ENCODE results near the gene LSM11. TPM values are rescaled to one million over a fixed set of nuclear protein-coding genes. Genes with fewer than 3 reads are reported as not detected.

Gene LSM11
- polyA plus RNA-seq, 1 experiment, result 2.5 TPM

DNA sequence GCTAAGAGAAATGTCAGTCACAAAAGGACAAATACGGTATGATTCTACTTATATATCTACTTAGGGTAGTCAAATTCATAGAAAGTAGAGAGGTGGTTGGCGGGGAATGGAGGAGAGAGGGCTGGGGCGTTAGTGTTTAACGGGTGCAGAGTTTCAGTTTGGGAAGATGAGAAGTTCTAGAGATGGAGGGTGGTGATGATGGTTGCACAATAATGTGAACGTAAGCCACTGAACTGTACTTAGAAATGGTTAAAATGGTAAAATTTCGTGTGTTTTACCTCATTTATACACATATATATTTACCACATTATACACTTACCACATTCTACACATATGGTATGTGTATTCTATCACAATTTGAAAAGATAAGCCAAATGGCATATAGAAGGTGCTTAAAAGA, 35.7 kb downstream of the LSM11 start:
- TF ChIP-seq, protein P1, sequence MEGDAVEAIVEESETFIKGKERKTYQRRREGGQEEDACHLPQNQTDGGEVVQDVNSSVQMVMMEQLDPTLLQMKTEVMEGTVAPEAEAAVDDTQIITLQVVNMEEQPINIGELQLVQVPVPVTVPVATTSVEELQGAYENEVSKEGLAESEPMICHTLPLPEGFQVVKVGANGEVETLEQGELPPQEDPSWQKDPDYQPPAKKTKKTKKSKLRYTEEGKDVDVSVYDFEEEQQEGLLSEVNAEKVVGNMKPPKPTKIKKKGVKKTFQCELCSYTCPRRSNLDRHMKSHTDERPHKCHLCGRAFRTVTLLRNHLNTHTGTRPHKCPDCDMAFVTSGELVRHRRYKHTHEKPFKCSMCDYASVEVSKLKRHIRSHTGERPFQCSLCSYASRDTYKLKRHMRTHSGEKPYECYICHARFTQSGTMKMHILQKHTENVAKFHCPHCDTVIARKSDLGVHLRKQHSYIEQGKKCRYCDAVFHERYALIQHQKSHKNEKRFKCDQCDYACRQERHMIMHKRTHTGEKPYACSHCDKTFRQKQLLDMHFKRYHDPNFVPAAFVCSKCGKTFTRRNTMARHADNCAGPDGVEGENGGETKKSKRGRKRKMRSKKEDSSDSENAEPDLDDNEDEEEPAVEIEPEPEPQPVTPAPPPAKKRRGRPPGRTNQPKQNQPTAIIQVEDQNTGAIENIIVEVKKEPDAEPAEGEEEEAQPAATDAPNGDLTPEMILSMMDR (IDR thresholded peaks at IDR 0.05; ENCODE audit: low read depth, low read length), result no peak
- DNase-seq (ENCODE audit: low read depth, low spot score), result no peak
- H3K27ac ChIP-seq (ENCODE audit: low read depth, low read length), result no peak overlapping the region
- H3K27me3 ChIP-seq (ENCODE audit: control insufficient read depth, insufficient read depth, low read length), result no peaks in the 10 kb centered on the region
- ChIA-PET CTCF (no interaction called here), POLR2A (no interaction called here)
- H3K9me3 ChIP-seq (ENCODE audit: control insufficient read depth, insufficient read depth, low read length), result no peaks in the 10 kb centered on the region
- no peak overlapping the region for H3K4me3 ChIP-seq (ENCODE audit: low read depth, low read length)

DNA sequence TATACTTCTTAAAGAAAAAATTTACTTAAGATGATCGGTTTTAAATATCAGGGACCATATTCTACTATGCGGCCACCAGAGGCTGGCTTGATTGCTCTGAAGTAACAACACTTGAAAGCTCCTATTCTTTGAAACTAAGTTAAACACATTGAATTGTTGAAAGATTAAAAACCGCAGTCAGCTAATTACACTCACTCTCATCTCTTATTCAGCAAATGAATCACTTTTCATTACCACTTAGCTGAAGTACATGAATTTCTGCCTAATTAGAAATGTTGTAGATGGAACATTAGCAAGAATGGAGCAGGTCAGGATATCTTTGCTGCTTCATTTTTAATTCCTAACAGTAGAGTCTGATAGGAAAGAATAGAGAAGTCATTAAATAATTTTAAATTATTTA, 42.3 kb downstream of the LSM11 start:
- Histone ChIP-seq H3K9me3 (ENCODE audit: control insufficient read depth, insufficient read depth, low read length) (no peaks in the 10 kb centered on the region), H3K27me3 (ENCODE audit: control insufficient read depth, insufficient read depth, low read length) (no peaks in the 10 kb centered on the region), H3K27ac (ENCODE audit: low read depth, low read length) (no peak overlapping the region), H3K4me3 (ENCODE audit: low read depth, low read length) (no peak overlapping the region)
- ChIA-PET POLR2A (no interaction called here), CTCF (interaction anchor here (1.1 kb wide), 1 partner anchor 163 kb away, joined by 11 read pairs; no protein-coding TSS in a partner anchor)
- no peak for DNase-seq (ENCODE audit: low read depth, low spot score)
- TF ChIP-seq, protein P1 (IDR thresholded peaks at IDR 0.05; ENCODE audit: low read depth, low read length), result no peak

DNA sequence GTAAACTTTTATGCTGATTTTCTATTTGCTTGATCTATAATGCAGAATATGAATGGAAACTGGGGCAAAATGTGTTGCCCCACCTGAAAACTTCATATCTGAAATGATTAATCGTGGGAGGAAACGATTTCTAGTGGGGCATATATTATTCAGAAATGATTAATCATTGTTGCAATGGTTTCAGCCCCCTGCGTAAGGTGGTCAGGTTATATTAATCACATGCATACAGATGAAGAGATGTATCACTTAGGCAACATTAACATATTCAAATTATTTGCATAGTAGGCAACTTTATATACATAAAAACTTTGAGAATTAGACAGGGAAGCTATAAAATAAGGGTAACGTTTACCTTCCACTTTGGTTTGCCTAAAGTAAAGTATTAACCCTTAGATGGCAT, 49.8 kb downstream of the LSM11 start:
- TF ChIP-seq, protein P1 (IDR thresholded peaks at IDR 0.05; ENCODE audit: low read depth, low read length), result no peak
- DNase-seq (ENCODE audit: low read depth, low spot score), result no peak
- no peaks in the 10 kb centered on the region for H3K9me3 ChIP-seq (ENCODE audit: control insufficient read depth, insufficient read depth, low read length)
- H3K27me3 ChIP-seq (ENCODE audit: control insufficient read depth, insufficient read depth, low read length), result no peaks in the 10 kb centered on the region
- ChIA-PET POLR2A (no interaction called here), CTCF (interaction anchor here (1.4 to 2.9 kb wide), 4 partner anchors 24 to 155 kb away, joined by 3 to 19 read pairs (median 12); partner anchors contain the start of gene LSM11)
- no peak overlapping the region for H3K27ac ChIP-seq (ENCODE audit: low read depth, low read length)
- H3K4me3 ChIP-seq (ENCODE audit: low read depth, low read length), result no peak overlapping the region

DNA sequence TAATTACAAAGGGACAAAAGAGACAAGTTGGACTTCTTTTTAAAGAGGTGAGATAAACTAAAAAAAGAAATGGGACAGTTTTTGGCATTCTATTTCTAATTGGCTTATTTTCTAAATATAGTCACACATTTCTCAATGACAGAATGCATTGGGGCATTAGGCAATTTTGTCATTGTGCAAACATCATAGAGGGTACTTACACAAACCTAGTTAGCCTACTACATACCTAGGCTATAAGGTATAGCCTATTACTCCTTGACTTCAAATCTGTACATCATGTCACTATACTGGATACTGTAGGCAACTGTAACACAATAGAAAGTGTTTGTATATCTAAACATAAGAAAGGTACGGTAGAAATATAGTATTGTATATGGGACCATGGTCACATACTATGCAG, 56.1 kb downstream of the LSM11 start:
- Histone ChIP-seq H3K9me3 (ENCODE audit: control insufficient read depth, insufficient read depth, low read length) (no peaks in the 10 kb centered on the region), H3K27me3 (ENCODE audit: control insufficient read depth, insufficient read depth, low read length) (no peaks in the 10 kb centered on the region), H3K27ac (ENCODE audit: low read depth, low read length) (no peak overlapping the region), H3K4me3 (ENCODE audit: low read depth, low read length) (no peak overlapping the region)
- DNase-seq (ENCODE audit: low read depth, low spot score), result no peak
- ChIA-PET CTCF (interaction anchor here (1.6 to 2.2 kb wide), 2 partner anchors 14 to 38 kb away, joined by 3 to 7 read pairs; no protein-coding TSS in a partner anchor), POLR2A (no interaction called here)
- TF ChIP-seq, protein P1 (IDR thresholded peaks at IDR 0.05; ENCODE audit: low read depth, low read length), result no peak

DNA sequence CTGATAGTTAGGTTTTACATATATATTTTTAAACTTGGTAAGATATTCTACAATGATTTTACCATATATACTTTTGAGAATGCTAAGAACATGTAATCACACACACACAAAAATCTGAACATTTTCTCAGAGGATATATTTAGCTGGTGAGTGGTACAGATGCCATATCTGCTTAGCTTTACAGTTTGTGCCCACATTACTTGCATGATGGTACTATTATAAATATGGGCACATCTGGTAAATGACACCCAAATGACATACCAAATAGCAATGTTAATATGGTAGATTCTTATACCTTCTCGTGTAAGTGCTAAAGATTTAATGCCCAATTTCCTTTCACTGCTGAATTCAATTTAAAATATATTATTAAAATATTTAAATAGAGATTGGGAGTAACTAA, 56.6 kb downstream of the LSM11 start:
- TF ChIP-seq, protein P1 (IDR thresholded peaks at IDR 0.05; ENCODE audit: low read depth, low read length), result no peak
- ChIA-PET POLR2A (no interaction called here), CTCF (interaction anchor here (1.6 to 2.2 kb wide), 3 partner anchors 13 to 149 kb away, joined by 3 to 10 read pairs (median 7); no protein-coding TSS in a partner anchor)
- Histone ChIP-seq H3K4me3 (ENCODE audit: low read depth, low read length) (no peak overlapping the region), H3K27me3 (ENCODE audit: control insufficient read depth, insufficient read depth, low read length) (no peaks in the 10 kb centered on the region), H3K9me3 (ENCODE audit: control insufficient read depth, insufficient read depth, low read length) (no peaks in the 10 kb centered on the region), H3K27ac (ENCODE audit: low read depth, low read length) (no peak overlapping the region)
- DNase-seq (ENCODE audit: low read depth, low spot score), result no peak

Measured in AG04450 (cell line).